HG02973 (cell line): Measurements from ENCODE around the gene DPM1.
"Not testable (repeated sequence)": the region's sequence is repeated elsewhere in the genome, so short reads cannot be mapped to it uniquely, and the experiment has no call there.

Experiments
- ATAC-seq: cut with Tn5 transposase; IDR thresholded peaks from one replicate; pipeline ENCODE4 v1.9.1; 2021; ENCODE audit warnings: moderate library complexity; ENCODE audit not compliant: unreplicated experiment

Gene DPM1

GRCh38 chr20:50980071-50980681, 21.8 kb upstream of the DPM1 start:
- no peak for ATAC-seq

GRCh38 chr20:50978533-50978932, 20.2 kb upstream of the DPM1 start:
- ATAC-seq = not testable (repeated sequence)

GRCh38 chr20:50977066-50978021, 19.0 kb upstream of the DPM1 start:
- ATAC-seq = no peak

- ATAC-seq = no peak
Observed at GRCh38 chr20:50975701-50976330, 17.5 kb upstream of the DPM1 start.

GRCh38 chr20:50969912-50970311, 11.6 kb upstream of the DPM1 start:
- no peak for ATAC-seq

GRCh38 chr20:50969435-50969834, 11.1 kb upstream of the DPM1 start:
- no peak for ATAC-seq

GRCh38 chr20:50968289-50968688, 10.0 kb upstream of the DPM1 start:
- no peak for ATAC-seq

- ATAC-seq = no peak
Observed at GRCh38 chr20:50967586-50967985, 9.3 kb upstream of the DPM1 start.

- no peak for ATAC-seq
Observed at GRCh38 chr20:50959543-50960126, 1.3 kb upstream of the DPM1 start.

GRCh38 chr20:50958615-50959542, 547 bp upstream of the DPM1 start, which contains the start of gene MOCS3:
TSS of gene MOCS3 (plus strand) at chr20:50958818. CDS start at chr20:50958843, 25 bp downstream.
- ATAC-seq = peak; percentile 64

- ATAC-seq = no peak
Observed at GRCh38 chr20:50957276-50957675, 1.1 kb downstream of the DPM1 start.

GRCh38 chr20:50953821-50954220, 4.5 kb downstream of the DPM1 start:
- no peak for ATAC-seq

GRCh38 chr20:50953196-50953595, 5.1 kb downstream of the DPM1 start:
- no peak for ATAC-seq

GRCh38 chr20:50948132-50948785, 10.1 kb downstream of the DPM1 start:
- ATAC-seq = no peak

- ATAC-seq = no peak
Observed at GRCh38 chr20:50943069-50943468, 15.3 kb downstream of the DPM1 start.

GRCh38 chr20:50933589-50933988, 24.7 kb downstream of the DPM1 start:
- ATAC-seq = no peak

- ATAC-seq = no peak
Observed at GRCh38 chr20:50932691-50933280, 25.5 kb downstream of the DPM1 start.

- no peak for ATAC-seq
Observed at GRCh38 chr20:50932016-50932485, 26.3 kb downstream of the DPM1 start.
